OCI-M1 (cell line): ENCODE measurements around the gene NAP1L1.
A peak's percentile ranks its signal among the peaks of the same experiment; 100 is the strongest.

Experiments
- DNase-seq: peaks from one replicate; lab custom pipeline; 2025; lab: John Stamatoyannopoulos, UW

The NAP1L1 gene

DNA sequence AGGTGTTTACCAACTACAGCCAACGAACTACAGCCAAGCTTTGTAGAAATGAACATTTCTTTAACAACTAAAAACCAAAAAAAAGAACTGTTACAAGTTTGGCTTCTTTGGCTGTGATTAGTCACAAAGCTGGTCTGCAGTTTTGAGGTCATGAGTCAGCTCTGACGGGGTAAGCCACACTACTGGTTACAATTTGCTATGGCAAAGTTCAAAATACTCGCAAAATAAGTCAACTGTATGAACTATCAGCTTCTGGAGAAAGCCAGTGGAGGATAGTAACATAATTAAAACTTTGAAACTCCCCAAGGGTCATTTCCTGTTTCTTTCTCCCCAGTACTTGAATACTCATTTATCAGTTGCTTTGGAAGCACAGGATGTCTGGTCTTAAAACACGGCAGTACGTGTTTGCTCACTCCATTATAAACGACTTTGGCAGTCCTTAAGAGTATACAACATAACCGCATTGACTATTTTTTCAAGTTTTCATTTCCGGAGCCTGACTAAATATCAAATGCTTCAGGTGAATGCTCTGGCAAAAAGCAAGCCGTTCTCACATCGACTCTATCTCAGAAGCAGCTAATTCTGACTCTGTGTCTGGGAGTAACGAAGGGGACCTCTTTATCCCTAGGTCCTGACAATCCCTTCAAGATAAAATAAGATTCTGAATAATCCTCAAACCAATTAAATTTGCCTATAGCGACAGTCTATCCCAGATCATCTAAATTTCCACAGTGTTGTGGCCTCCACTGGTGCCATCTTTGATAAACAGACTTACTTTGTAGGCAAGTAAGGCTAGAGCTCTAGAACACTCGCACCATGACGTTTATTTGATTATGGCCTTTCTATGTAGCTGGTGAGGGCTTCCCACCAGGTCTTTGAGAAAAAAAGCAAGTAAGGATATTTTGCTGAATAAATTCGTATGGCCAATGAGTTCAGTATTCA, 63.5 kb downstream of the NAP1L1 start:
- peak; percentile 62 for DNase-seq

DNA sequence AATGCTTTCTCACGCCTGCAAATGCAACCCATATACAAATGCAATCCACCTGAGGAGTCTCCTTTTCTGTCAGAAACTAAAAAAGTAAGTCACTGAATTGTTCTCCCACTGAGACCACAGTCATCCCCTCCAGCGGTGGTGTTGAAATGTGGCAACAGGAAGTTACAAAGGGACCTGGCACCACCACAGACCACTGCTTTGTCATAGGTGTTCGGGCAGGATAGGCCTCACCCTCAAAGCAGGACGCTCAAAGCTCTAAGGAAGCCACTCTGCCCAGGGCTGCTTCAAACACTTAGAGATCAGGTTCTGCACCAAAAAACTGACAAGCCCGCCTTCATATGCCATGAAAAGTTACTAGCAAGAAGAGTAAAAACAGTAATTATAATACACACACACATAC, 64.2 kb downstream of the NAP1L1 start:
- DNase-seq = no peak

DNA sequence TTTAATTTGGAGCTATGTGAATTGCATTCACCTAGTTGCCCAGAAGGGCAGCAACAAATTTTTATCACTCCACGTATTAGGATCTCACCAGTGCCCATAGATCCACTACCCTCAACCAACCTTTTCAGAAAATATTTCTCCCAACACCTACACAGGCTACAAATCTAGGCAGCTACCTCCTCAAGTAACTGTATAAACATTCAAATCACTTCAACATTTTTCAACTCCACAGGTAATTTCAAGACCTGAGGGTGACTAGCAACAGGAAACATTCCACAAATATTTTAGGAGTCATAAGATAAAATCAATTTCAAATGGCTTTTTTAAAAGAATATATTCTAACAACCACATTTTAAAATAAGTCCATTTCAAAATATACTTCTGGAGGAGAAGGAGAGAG, 65.8 kb downstream of the NAP1L1 start:
- DNase-seq = no peak

DNA sequence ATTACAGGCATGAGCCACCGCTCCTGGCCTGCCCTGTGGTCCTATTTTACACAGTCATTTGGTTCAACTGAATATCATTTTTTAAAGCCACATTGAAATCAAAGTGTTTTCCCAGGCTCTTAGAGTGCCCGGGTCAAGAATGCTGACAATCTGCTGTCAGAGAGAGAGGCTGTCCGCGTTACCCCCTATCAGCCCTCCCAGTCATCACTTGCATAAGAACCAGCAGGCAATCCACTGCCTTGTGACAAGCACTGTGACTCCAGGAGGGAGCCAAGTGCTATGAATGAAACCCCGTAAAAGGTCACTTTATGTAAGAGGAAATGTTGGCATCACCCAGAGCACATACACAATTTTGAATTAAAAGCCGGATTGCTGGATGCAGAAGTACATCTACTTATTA, 66.4 kb downstream of the NAP1L1 start:
- no peak for DNase-seq

DNA sequence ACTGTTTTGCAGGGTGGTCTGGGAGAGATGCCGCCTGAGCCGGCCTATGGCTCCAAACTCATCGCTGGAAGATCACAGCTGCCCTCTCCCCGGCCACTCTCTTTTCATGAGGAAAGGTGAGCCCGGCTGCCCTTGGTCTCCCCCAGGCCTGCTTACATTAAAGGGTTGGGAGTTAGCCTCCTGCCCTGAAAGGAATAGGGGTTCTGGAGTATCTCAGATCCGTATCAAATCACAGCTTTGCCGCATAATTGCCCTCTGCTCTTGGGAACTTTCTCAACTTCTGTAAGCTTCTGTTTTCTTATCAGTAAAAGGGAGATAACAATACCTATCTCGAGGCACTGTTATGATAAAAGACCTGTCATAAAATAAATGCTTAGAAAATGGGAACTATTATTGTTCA, 70.5 kb downstream of the NAP1L1 start:
- no peak for DNase-seq

DNA sequence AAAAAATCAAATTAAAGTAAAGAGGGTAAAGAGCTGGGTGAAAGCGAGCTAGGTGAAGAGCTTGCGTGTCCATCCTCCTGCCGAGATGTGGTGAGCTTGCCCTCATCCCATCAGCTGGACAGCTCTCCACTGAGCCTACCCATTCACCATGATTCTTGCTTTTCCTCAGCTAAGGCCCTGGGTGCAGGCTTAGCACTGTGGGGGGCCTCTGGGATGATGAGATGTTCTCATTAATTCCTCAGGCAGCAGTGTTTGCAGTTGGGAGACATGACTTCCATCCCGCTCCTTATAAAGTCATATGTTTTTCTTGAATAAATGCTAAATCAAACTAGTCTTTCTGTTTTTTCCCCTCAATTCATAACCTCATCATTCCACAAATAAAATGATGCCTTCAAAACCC, 70.9 kb downstream of the NAP1L1 start:
- no peak for DNase-seq

DNA sequence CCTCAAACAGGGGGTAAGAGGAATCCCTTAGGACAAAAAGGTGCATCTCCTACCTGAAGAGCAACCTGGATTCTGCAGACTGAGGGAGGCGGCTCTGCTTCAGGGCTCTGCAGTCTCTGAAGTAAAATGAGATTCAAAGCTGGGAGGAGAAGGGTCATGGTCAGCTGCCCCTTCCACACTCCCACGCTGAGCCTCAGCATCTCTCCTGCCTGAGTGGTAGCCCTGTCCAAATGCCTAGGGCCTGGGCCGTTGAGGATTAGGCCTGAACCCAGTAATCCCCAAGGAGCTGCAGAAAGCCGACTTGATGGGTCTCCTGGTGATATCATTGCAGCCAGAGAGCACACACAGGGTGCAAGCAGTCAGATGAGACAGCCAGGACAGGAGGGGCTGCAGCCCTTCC, 71.8 kb downstream of the NAP1L1 start:
- no peak for DNase-seq

DNA sequence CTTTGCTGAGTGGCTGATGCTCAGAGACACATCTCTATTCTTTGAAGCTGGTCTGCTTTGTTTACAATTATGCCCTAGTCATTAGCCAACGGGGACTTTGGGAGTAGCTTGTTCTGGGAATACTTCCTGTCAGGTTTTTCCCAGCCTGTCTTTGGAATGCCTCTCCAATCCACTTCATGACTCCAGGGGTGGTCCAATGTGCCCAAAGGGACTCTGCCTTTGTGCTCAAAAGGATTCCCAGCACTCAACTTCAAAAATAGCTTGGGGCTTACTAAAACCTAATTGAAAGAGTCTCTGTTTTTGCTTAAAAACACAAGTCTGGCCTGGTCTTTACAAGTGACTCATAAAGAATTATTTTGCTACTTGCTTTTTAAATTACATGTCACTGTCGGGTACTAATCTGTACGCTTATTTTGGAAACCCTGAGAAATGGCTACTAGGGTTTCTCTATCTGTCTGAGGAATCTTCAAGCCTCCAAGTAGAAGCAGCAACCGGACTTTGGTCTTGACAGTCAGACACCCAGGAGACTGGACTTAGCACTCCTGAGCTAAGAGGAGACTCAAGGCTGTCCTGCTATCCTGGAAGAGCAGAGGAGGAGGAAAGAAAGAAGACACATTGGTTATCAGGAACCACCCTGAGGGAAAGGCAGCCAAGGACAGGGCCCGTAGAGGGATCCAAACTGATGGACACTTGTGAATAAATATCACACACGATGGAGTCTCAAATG, 73.6 kb downstream of the NAP1L1 start:
- DNase-seq = no peak

DNA sequence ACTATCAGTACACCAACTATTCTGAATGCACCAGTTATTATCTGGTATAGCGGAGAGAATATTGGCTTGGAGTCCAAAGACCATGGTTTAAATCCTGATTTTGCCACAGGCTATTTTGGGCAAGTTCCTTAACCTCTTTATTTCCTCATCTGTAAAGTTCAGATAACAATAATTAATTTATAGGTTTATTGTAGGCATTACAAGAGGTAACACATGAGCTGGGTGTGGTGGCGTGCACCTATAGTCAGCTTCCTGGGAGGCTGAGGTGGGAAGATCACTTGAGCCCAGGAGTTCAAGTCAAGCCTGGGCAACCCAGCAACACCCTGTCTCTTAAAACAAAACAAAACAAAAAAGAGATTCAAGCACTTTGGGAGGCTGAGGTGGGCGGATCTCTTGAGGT, 76.1 kb downstream of the NAP1L1 start:
- DNase-seq = no peak

DNA sequence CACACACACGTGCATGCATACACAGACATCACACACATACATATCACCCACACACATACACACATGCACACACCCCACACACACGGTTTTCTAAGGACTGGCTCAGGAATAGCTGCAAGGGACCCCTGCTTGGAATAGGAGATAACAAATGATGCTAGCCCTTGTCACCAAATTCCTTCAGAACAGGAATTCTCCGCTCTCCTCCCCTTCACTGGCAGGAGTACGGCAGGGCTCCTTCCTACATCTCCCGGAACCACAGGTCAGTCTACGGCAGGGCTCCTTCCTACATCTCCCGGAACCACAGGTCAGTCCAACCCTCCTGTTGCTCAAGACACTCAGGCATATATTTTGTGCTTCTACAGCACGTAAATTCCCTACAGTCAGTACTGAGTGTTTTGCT, 76.8 kb downstream of the NAP1L1 start:
- no peak for DNase-seq

DNA sequence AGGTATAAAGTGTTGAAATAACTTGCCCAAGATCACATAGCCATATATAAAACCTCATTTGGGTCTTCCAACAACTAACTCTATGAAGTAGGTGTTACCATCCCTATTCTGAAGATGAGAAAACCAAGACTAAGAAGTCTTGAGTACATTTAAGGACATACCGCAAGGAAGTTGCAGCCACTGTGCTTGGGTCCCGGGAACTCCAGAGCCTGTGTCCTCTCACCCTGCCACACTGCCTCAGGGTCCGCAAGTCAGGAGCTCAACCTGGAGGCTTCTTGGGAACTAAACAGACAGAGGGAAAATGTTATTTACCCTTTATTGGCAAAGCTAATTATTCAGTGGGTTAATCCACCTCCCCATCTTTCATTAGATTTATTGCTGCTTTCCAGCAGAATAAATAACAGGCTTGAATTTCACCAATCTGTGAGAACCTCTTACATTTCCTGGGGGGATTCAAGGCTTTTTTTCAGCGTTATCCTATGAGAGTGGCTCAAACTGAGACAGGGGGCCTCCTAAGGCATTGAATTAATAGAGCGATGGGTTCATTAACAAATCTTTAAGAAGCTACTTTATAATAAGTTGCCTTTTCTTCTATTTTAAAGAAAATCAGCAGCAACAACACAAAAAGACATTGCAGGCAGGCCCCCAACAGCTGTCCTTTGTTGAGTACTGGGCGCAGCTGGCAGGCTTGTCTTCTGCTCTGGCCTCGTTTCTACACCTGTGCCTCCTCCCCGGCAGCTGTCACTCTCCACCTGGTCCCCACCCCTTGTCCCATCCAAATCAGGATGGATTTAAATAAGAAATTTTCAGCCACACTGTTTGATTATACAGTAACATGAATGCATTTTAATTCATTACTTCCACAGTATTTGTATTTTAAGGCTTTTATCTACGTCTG, 78.2 kb downstream of the NAP1L1 start:
- no peak for DNase-seq

DNA sequence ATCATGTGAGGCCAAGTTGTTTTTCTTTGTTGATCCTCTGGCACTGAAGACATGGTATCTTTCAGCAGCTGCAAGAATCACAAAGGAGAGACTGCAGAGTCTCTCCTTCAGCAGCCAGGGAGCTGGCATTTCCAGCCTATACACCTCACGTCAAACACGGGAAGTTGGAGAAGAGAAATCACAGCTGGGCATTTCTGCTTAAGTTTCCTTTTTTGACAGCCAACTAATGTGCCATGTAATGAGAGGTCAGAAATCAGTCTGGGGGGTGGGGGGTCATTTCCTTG, 81.2 kb downstream of the NAP1L1 start:
- DNase-seq = no peak

DNA sequence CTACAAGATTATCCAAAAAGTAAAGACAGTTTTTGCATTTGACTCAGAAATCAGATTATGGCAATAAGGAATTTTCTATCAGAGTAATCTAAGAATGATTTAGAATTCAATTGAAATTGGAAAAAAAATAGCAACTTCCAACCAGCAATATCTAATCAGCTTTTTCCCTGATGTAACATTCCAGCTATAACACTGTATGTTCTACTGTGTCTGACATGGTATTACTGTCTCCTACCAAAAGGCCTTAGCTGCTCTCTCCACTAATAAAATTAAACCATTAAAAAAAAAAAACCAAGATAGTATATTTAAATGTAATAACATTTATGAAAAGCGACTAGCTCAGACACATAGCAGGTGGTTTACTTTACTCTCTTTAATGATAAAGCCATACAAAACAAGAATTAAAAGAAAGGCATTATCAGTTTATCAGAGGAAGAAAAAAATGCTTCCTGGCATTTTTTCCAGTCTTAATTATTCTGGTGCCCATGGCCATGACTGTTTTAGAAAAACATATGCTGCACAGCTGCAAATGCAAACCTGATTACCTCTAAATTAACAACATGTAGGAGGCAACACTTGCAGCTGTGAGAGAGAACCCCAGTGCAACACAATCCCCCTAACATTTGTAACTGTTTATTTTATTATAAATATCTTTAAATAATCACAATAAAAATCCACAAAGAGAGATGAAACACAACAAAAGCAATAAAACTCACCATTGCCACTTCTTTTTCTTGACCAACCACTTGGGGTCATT, 81.7 kb downstream of the NAP1L1 start:
- DNase-seq = no peak

DNA sequence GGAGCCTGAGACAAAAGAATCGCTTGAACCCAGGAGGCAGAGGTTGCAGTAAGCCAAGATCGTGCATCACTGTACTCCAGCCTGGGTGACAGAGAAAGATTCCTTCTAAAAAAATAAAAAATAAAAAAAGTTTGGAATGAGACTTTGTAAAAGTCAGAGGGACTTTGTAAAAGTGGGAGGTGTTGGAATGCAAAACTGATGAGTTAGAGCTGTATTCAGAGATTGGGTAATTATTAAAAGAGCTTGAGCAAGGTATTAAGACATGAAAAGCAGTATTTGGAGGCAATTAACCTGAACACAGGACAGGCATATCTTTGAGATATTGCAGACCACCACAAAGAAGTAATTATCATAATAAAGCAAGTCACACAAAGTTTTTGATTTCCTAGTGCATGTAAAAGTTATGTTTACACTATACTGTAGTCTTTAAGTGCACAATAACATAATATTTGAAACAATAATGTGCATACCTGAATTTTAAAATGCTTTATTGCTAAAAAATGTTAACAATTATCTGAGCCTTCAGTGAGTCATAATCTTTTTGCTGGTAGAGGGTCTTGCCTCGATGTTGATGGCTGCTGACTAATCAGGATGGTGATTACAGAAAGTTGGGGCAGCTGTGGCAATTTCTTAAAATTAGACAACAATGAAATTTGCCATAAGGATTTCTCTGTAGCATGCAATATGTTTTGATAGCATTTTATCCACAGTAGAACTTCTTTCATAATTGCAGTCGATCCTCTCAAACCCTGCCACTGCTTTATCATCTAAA, 86.0 kb downstream of the NAP1L1 start:
- no peak for DNase-seq

DNA sequence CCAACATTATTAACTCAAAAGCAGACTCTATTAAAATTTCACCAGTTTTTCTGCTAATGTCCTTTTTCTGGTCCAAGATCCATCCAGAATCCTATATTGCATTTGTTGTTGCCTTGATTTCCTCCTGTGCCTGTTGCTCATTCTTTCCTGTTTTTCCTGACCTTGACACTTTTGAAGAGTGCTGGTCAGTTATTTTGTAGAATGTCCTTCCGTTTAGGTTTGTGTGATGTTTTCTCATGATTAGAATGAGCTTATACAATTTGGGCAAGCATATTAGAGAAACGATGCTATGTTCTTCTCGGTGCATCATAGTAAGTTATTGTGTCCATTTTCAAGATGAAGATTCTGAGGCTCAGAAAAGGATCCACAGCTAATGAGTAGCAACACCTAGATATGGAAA, 86.8 kb downstream of the NAP1L1 start:
- DNase-seq = no peak

DNA sequence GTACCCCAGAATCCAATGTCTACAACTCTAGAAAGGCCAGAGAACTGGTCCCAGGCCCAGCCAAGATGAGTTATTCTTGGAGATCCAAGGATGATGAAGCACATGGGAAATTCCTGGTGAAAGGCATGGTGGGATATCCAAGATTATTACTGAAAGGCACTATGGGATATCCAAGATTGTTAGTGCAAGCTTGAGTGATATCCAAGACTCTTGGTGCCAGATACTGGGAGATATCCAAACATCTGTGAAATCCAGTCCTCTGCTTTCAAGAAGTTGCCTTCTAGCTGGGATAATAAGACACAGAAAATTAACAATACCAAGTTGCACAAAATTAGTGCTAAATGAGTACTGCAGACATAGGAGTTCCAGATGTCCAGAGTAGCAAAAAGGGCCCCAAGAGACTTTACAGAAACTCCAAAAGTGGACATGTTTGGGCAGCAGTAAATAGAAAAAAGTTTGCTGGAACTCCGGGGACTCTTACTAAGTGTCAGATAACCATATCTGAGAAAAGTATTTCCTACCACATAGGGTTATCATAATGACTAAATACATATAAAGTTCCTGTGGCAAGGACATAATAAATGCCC, 87.5 kb downstream of the NAP1L1 start:
- DNase-seq = no peak

DNA sequence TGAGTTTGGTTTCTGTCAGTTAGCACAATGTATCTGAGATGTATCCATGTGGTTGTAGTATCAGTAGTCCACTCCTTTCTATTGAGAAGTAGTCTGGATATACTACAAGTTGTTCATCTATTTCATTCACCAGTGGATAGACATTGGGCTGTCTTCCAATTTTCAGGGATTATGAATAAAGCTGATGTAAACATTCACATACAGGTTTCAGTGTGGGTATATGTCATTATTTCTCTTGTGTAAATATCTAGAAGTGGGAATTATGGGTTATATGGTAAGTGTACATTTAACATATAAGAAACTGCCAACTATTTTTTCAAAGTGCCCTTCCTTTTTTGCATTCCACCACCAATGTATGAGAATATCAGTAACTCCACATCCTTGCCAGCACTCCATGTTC, 88.8 kb downstream of the NAP1L1 start:
- DNase-seq = no peak

DNA sequence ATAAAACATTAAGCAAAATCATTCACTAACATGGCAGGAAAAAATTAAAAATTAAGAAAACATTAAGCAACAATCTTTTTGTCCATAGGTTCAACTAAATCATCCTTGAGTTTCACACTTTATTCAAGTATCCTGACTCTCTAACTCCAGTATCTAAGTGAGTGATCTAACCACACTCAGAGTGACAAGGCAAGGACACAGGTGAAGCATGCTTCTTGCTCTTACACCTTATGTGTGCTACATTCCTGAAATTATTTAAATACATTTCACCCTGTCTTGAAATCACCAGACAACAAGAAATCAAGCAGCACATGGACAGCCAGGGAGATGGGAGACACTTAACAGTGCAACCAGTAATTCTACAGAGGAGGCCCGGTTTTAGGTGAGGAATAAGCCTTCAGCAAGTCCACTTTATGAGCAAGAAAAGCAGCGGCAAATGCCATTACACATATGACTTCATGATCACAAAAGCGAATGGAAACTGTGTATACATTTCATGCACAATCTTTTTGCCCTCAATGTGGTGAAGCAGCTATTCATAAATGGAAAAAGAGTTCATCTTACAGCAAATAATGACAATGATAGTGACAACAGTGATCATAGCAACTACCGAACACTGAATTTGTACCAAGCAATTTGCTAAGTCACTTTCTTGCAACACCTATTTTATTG, 90.3 kb downstream of the NAP1L1 start:
- no peak for DNase-seq

DNA sequence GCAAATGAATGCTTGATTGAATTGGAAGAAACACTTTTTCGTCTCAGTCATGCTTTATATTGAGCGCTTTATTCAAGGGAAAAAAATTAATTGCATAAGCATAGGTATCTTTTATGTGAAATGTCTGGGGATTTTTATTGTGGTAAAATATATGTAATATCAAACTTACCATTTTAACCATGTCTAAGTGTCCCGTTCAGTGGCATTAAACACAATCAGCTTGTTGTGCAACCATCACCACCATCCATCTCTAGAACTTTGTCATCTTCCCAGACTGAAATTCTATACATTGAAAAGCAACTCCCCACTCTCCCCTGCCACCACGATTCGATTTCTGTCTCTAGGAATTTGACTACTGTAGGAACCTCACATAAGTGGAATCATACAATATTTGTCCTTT, 92.7 kb downstream of the NAP1L1 start:
- DNase-seq = no peak
